ENCODE results near the gene SLC35C1. TPM values are rescaled to one million over a fixed set of nuclear protein-coding genes. Genes with fewer than 3 reads are reported as not detected.

The SLC35C1 gene
- total RNA-seq, 4 donors from 2014 or later = 24.8 to 68.8 (median 62.0) TPM

DNA sequence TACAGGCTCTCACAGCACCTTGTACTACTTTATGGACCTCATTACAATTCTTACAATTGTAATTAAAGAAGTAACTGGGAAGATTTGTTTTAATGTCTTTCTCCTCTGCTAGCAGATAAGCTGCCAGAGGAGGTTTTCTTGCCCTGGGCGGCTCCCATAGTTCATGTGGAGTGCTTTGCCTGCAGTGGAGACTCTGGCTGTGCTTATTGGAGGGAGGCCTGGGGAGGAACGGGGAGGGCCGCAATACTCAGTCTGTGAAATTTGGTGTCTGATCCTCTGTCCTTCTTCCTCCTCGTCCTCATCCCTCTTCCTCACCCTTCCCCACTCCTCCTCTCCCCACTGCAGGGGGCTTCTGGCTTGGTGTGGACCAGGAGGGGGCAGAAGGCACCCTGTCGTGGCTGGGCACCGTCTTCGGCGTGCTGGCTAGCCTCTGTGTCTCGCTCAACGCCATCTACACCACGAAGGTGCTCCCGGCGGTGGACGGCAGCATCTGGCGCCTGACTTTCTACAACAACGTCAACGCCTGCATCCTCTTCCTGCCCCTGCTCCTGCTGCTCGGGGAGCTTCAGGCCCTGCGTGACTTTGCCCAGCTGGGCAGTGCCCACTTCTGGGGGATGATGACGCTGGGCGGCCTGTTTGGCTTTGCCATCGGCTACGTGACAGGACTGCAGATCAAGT, 5.6 kb downstream of the SLC35C1 start:
- Histone ChIP-seq H3K4me3 (no peak overlapping the region), H3K36me3 (peaks cover 0 to 33% (median 0%) of the 10 kb centered on the region in 3 donors)

DNA sequence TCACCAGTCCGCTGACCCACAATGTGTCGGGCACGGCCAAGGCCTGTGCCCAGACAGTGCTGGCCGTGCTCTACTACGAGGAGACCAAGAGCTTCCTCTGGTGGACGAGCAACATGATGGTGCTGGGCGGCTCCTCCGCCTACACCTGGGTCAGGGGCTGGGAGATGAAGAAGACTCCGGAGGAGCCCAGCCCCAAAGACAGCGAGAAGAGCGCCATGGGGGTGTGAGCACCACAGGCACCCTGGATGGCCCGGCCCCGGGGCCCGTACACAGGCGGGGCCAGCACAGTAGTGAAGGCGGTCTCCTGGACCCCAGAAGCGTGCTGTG, 6.1 kb downstream of the SLC35C1 start:
- peaks cover 0 to 33% (median 0%) of the 10 kb centered on the region in 3 donors for H3K36me3 ChIP-seq
- no peak overlapping the region for H3K4me3 ChIP-seq
- TF ChIP-seq, protein P1, sequence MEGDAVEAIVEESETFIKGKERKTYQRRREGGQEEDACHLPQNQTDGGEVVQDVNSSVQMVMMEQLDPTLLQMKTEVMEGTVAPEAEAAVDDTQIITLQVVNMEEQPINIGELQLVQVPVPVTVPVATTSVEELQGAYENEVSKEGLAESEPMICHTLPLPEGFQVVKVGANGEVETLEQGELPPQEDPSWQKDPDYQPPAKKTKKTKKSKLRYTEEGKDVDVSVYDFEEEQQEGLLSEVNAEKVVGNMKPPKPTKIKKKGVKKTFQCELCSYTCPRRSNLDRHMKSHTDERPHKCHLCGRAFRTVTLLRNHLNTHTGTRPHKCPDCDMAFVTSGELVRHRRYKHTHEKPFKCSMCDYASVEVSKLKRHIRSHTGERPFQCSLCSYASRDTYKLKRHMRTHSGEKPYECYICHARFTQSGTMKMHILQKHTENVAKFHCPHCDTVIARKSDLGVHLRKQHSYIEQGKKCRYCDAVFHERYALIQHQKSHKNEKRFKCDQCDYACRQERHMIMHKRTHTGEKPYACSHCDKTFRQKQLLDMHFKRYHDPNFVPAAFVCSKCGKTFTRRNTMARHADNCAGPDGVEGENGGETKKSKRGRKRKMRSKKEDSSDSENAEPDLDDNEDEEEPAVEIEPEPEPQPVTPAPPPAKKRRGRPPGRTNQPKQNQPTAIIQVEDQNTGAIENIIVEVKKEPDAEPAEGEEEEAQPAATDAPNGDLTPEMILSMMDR (IDR thresholded peaks at IDR 0.05) = no peak
- TF ChIP-seq POLR2A (IDR thresholded peaks at IDR 0.05) = no peak
- no peak overlapping the region for H3K27ac ChIP-seq
- H3K27me3 ChIP-seq = no peaks in the 10 kb centered on the region
- no peaks in the 10 kb centered on the region for H3K9me3 ChIP-seq
- no peak for DNase-seq
- peaks cover 2 to 24% (median 15%) of the 10 kb centered on the region in 4 donors for H3K4me1 ChIP-seq

More for the DNA sequence above, 5.6 kb downstream of the SLC35C1 start:
- Histone ChIP-seq H3K4me1 (peaks cover 4 to 29% (median 18%) of the 10 kb centered on the region in 4 donors), H3K27me3 (no peaks in the 10 kb centered on the region), H3K27ac (no peak overlapping the region), H3K9me3 (no peaks in the 10 kb centered on the region)
- DNase-seq = no peak
- TF ChIP-seq, protein P1 (IDR thresholded peaks at IDR 0.05) = no peak
- TF ChIP-seq POLR2A (IDR thresholded peaks at IDR 0.05) = no peak

DNA sequence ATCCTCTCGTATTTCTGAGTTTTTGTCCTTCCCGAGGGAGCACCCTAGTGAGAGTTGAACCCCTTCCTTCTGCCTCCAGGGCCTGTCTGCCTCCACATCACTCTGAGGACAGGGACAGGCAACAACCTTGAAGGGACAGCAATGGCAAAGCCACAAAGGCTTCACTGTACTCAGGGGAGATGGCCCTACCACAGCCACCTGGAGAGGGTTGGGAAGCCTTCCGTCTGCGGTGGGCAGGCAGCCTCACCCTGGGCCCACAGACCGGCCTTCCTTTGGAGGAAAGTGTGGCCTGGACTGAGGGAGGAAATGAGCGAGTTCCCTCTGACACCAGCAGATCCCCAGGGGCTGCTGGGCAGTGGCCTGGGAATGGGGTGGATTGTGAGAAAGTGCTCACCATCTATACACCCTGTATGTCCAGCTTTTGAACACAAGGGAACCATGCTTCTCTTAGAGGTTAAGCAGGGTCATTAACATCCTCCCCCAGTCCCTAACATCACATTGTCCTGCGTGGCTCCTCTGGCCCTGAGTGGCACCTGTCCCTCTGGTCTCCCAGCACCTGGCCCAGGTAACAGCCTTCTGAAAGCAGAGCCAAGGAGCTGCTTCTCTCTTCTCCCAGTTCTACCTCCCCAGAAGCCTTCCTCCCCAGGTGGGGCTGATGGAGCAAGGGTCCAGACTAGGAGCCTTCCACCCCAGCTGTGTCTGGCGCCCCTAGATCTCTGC, 6.8 kb downstream of the SLC35C1 start:
- TF ChIP-seq, protein P1 (IDR thresholded peaks at IDR 0.05) = no peak
- TF ChIP-seq POLR2A (IDR thresholded peaks at IDR 0.05) = no peak
- DNase-seq = no peak
- peaks cover 0 to 33% (median 0%) of the 10 kb centered on the region in 3 donors for H3K36me3 ChIP-seq
- H3K27ac ChIP-seq = no peak overlapping the region
- H3K27me3 ChIP-seq = no peaks in the 10 kb centered on the region
- no peak overlapping the region for H3K4me3 ChIP-seq
- H3K9me3 ChIP-seq = no peaks in the 10 kb centered on the region
- peaks cover 0 to 17% (median 10%) of the 10 kb centered on the region in 4 donors for H3K4me1 ChIP-seq

DNA sequence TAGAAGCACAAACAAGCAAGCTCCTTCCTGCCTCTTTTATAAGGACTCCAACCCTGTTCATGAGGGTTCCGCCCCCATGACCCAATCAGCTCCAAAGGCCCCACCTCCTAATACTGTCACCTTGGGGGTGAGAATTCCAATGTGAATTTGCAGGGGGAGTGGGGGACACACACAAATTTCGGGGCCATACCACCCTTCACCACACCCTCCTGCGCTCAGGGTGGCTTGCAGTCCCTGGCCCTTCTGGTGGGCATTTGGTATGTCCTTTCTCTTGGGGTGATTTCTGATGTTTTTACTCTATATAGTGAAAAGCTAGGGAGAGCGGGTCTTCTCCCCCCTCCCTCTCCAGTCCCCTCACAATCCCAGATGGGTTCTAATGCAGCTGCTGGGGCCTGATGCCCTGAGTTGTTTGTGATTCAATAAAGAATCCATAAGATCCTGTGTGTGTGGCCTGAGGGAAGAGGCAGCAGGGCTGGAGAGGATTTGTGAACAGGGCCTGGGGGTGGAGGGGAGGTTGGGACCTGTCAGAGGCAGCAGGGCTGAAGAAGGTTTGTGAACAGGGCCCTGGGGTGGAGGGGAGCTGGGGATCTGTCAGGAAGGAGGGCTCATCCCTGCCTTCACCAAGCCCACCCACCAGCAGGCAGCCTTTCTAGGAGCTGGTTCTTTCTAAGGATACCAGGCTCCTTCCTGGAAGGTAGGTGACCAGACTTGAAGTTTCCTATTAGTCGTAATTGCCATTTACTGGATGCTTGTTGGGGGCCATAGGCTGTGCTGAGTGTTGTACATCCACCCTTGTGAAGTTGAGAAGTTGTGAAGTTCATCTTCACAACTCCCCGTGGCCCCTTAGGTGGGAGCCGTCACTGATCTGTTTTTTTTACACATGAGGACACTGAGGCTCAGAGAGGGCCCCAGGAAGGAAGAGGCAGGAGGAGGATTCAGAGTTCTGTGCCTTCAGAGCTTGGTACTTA, 7.9 kb downstream of the SLC35C1 start:
- H3K27ac ChIP-seq = no peak overlapping the region
- no peak for DNase-seq
- H3K27me3 ChIP-seq = no peaks in the 10 kb centered on the region
- no peaks in the 10 kb centered on the region for H3K9me3 ChIP-seq
- H3K4me1 ChIP-seq = peaks cover 0 to 6% (median 3%) of the 10 kb centered on the region in 4 donors
- no peak overlapping the region for H3K4me3 ChIP-seq
- H3K36me3 ChIP-seq = peaks cover 0 to 33% (median 0%) of the 10 kb centered on the region in 3 donors
- TF ChIP-seq, protein P1 (IDR thresholded peaks at IDR 0.05) = no peak
- no peak for TF ChIP-seq POLR2A (IDR thresholded peaks at IDR 0.05)

DNA sequence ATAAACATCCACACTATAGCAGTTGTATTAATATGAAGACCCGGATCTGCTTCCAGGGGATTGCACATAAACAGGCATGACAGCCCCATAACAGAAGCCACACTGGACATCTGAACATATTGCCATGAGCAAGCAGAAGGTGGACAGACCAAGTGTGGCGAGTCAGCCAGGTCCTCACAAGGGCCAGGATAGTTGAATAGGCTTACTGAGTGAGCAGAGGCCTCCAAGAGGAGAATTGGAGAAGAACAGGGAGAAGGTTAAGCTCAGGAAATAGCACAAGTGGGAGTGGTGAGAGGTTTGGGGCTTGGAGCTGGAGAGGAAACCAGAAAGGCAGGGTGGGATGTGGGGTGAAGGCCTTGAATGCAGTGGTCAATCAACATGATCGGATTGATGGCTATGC, 10.8 kb downstream of the SLC35C1 start:
- DNase-seq = no peak
- Histone ChIP-seq H3K27me3 (no peaks in the 10 kb centered on the region), H3K36me3 (peaks cover 0 to 16% (median 0%) of the 10 kb centered on the region in 3 donors), H3K4me3 (no peak overlapping the region), H3K9me3 (no peaks in the 10 kb centered on the region), H3K27ac (no peak overlapping the region), H3K4me1 (peaks cover 0 to 6% (median 0%) of the 10 kb centered on the region in 4 donors)
- TF ChIP-seq POLR2A (IDR thresholded peaks at IDR 0.05) = no peak
- TF ChIP-seq, protein P1 (IDR thresholded peaks at IDR 0.05) = no peak
